HepG2 (cell line): Measurements from ENCODE around the gene TAF11L14. TPM values are rescaled to one million over a fixed set of nuclear protein-coding genes. Genes with fewer than 3 reads are reported as not detected.
"Not testable (repeated sequence)": the region's sequence is repeated elsewhere in the genome, so short reads cannot be mapped to it uniquely, and the experiment has no call there.

Source experiments
- ATAC-seq: fragments of 200-7000 bp; cut with Tn5 transposase; 3 replicates; pipeline ENCODE4 v1.9.1; 2020; ENCODE audit warnings: mild to moderate bottlenecking, moderate library complexity
- BruUV-seq: library from RNA; stranded (reverse); fragments of 400-500 nt; replicated peaks from 2 replicates; lab custom pipeline; 2021; lab: Mats Ljungman, UMichigan
- CTCF ChIA-PET: fragments of 300-600 bp; formaldehyde crosslinking; extraction: SDS; loops from one replicate; lab custom pipeline; 2021; ENCODE audit warnings: low total read pairs, inconsistent platforms, low intra/inter-chr PET ratio; lab: Yijun Ruan, JAX
- POLR2A ChIA-PET: fragments of 350-600 bp; sonication (Branson Sonifier 250); formaldehyde crosslinking; loops from one replicate; lab custom pipeline; 2020; ENCODE audit warnings: antibody characterized with exemption, inconsistent platforms; lab: Yijun Ruan, JAX
- DNase-seq: peaks from one replicate; pipeline ENCODE4 v3.0.0-alpha.2; 2015; ENCODE audit warnings: low spot score
- FAIRE-seq: peaks from 3 replicates; lab custom pipeline; 2011; peaks lifted over from hg19 to GRCh38; lab: Jason Lieb, UNC
- H2AFZ ChIP-seq: one replicate; pipeline ENCODE4 v1.6.1; 2011; ENCODE audit warnings: low read length, inconsistent platforms
- H3K27ac ChIP-seq: fragments of 300-600 bp; 3 replicates; pipeline ENCODE4 v1.8.0; 2011; ENCODE audit warnings: mixed run types, mild to moderate bottlenecking, mixed read lengths, low read length, inconsistent platforms; ENCODE audit not compliant: insufficient read depth; ENCODE audit errors: extremely low read length
- H3K27me3 ChIP-seq, 2 experiments: fragments of 200-600 bp in 1 of 2; 2 replicates in 1 of 2; 3 replicates in 1 of 2; pipeline versions ENCODE4 v1.6.0 to v1.8.0; 2011; ENCODE audit warnings: low read length in 2 of 2, mild to moderate bottlenecking in 2 of 2, moderate library complexity in 2 of 2, inconsistent platforms in 1 of 2; ENCODE audit not compliant: insufficient read depth in 2 of 2, control insufficient read depth in 1 of 2
- H3K36me3 ChIP-seq, 2 experiments: fragments of 200-600 bp in 1 of 2; replicated peaks in 1 of 2; 2 replicates in 1 of 2; 3 replicates in 1 of 2; pipeline versions ENCODE4 v1.5.1 to v1.8.0; 2011; ENCODE audit warnings: low read length in 2 of 2, inconsistent platforms in 1 of 2; ENCODE audit not compliant: insufficient read depth in 2 of 2, control insufficient read depth in 1 of 2
- H3K4me1 ChIP-seq: 2 replicates; pipeline ENCODE4 v1.5.1; 2012; ENCODE audit warnings: low read length, inconsistent platforms; ENCODE audit not compliant: insufficient read depth
- H3K4me2 ChIP-seq: 2 replicates; pipeline ENCODE4 v1.6.0; 2011; ENCODE audit warnings: low read depth, low read length, inconsistent platforms
- H3K4me3 ChIP-seq, 3 experiments: fragments of 200-600 bp in 1 of 3; sonication (generic), shearing (Covaris generic) in 1 of 3; replicated peaks in 1 of 3; 2 replicates each; pipeline ENCODE4 v1.5.1; 2011 to 2016; ENCODE audit warnings: low read length in 3 of 3, inconsistent platforms in 2 of 3, low read depth in 2 of 3, mild to moderate bottlenecking in 2 of 3, control low read depth in 1 of 3, mixed read lengths in 1 of 3; ENCODE audit not compliant: insufficient read depth in 1 of 3
- H3K79me2 ChIP-seq: one replicate; pipeline ENCODE4 v1.6.1; 2011; ENCODE audit warnings: low read length, inconsistent platforms; ENCODE audit not compliant: insufficient read depth
- H3K9ac ChIP-seq: 2 replicates; pipeline ENCODE4 v1.6.0; 2011; ENCODE audit warnings: mild to moderate bottlenecking, low read depth, low read length, inconsistent platforms; ENCODE audit not compliant: insufficient read depth
- H3K9me3 ChIP-seq: 2 replicates; pipeline ENCODE4 v1.5.1; 2012; ENCODE audit warnings: mild to moderate bottlenecking, low read length
- H4K20me1 ChIP-seq: 2 replicates; pipeline ENCODE4 v1.6.0; 2011; ENCODE audit warnings: inconsistent platforms, mild to moderate bottlenecking, low read length, moderate library complexity; ENCODE audit not compliant: insufficient read depth
- CHCHD3 ChIP-seq: sonication (generic); formaldehyde crosslinking; IDR thresholded peaks from 2 replicates; pipeline ENCODE4 v1.8.0; 2022; ENCODE audit warnings: mild to moderate bottlenecking, missing genetic modification reagents, moderate library complexity
- NFATC3 ChIP-seq: sonication (generic); formaldehyde crosslinking; IDR thresholded peaks from 2 replicates; pipeline ENCODE4 v1.5.1; 2020; ENCODE audit warnings: mild to moderate bottlenecking, missing genetic modification reagents
- NFKB2 ChIP-seq: sonication (generic); formaldehyde crosslinking; IDR thresholded peaks from 2 replicates; pipeline ENCODE4 v1.4.0; 2020; ENCODE audit warnings: missing genetic modification reagents, borderline replicate concordance
- PAWR ChIP-seq: sonication (generic); formaldehyde crosslinking; IDR thresholded peaks from 2 replicates; pipeline ENCODE4 v1.4.0; 2020; ENCODE audit warnings: missing genetic modification reagents, mild to moderate bottlenecking, borderline replicate concordance
- WIZ ChIP-seq: sonication (generic); formaldehyde crosslinking; IDR thresholded peaks from 2 replicates; pipeline ENCODE4 v1.5.1; 2020; ENCODE audit warnings: mild to moderate bottlenecking, missing genetic modification reagents
- ZFP62 ChIP-seq: sonication (generic); formaldehyde crosslinking; IDR thresholded peaks from 2 replicates; pipeline ENCODE4 v1.4.0; 2020; ENCODE audit warnings: missing genetic modification reagents
- ZNF20 ChIP-seq: sonication (generic); formaldehyde crosslinking; IDR thresholded peaks from 2 replicates; pipeline ENCODE4 v1.4.0; 2020; ENCODE audit warnings: mild to moderate bottlenecking, moderate library complexity, missing genetic modification reagents
- ZSCAN21 ChIP-seq: sonication (generic); formaldehyde crosslinking; IDR thresholded peaks from 2 replicates; pipeline ENCODE4 v1.8.0; 2022; ENCODE audit warnings: mild to moderate bottlenecking, missing genetic modification reagents, moderate library complexity, borderline replicate concordance
- WGBS: methylation state at CpG from one replicate; pipeline ENCODE4 v1.1.6; 2017; ENCODE audit warnings: low lambda C conversion rate; 5-methylcytosine and 5-hydroxymethylcytosine counted together
- in situ Hi-C: cut with HindIII; loops from 2 replicates; pipeline ENCODE4 v1.10.0; 2017; ENCODE audit warnings: low pct_unique_long_range_greater_than_20kb; ENCODE audit not compliant: extremely low pct_ligation_motif_present
- intact Hi-C: fragments of 100-400 bp; cut with micrococcal nuclease; formaldehyde crosslinking; loops from one replicate; pipeline ENCODE4 v1.10.0; 2022; ENCODE audit not compliant: unreplicated experiment
- polyA plus RNA-seq, 8 experiments: library from polyadenylated mRNA; depleted of rRNA in 3 of 8; stranded (reverse) in 7 of 8; unstranded in 1 of 8; fragments of >200 nt; fragmentation: Illumina TruSeq in 4 of 8; extraction: Trizol in 4 of 8; gene quantifications; 2 replicates each; pipeline versions ENCODE4 v1.2.1 to v1.2.3, GENCODE V29; 2011 to 2016; ENCODE audit warnings: low read depth in 4 of 8, missing spikeins in 1 of 8, mixed read lengths in 1 of 8; ENCODE audit not compliant: insufficient read depth in 1 of 8
- total RNA-seq, 5 experiments: library from RNA; depleted of rRNA; stranded (reverse); fragments of >200 nt; fragmentation: Illumina TruSeq; extraction: Trizol; gene quantifications; 2 replicates each; pipeline ENCODE4 v1.2.3, GENCODE V29; 2016; ENCODE audit warnings: low read depth in 1 of 5
- TF ChIP-seq, protein P1 (sequence below): sonication (generic); formaldehyde crosslinking; IDR thresholded peaks from 2 replicates; pipeline ENCODE4 v1.5.1; 2020; ENCODE audit warnings: missing genetic modification reagents, mild to moderate bottlenecking, borderline replicate concordance

Gene TAF11L14
- total and polyA plus RNA-seq, 2 of the 13 experiments (the other 11 are each of a cell fraction or from before 2014, with no cell fraction given) = not detected

- FAIRE-seq, H3K4me2 ChIP-seq, POLR2A ChIA-PET, H3K4me1 ChIP-seq, CTCF ChIA-PET, H3K27ac ChIP-seq, H4K20me1 ChIP-seq, H3K9ac ChIP-seq, H3K36me3 ChIP-seq, ATAC-seq, H3K79me2 ChIP-seq, H3K4me3 ChIP-seq, DNase-seq, in situ Hi-C loops, H2AFZ ChIP-seq, intact Hi-C loops, H3K27me3 ChIP-seq, BruUV-seq: not testable (repeated sequence)
- peaks cover 10% of the 10 kb centered on the region; the same call in 1 of the 2 replicates for H3K9me3 ChIP-seq
- 0% methylated on average over 2 of the region's 10 CpGs for WGBS
These were observed 15.0 kb downstream of the TAF11L14 start for GRCh38 chr5:17649232-17649631.

GRCh38 chr5:17655201-17655759 lies 21.0 kb downstream of the TAF11L14 start:
- WGBS = 75% methylated on average over 13 of the region's 32 CpGs
- in situ Hi-C loops, H3K4me1 ChIP-seq, H3K36me3 ChIP-seq, H4K20me1 ChIP-seq, H3K4me2 ChIP-seq, intact Hi-C loops, H2AFZ ChIP-seq, CTCF ChIA-PET, POLR2A ChIA-PET, H3K4me3 ChIP-seq, H3K27ac ChIP-seq, BruUV-seq, ATAC-seq, H3K79me2 ChIP-seq, FAIRE-seq, H3K27me3 ChIP-seq, H3K9ac ChIP-seq, DNase-seq: not testable (repeated sequence)
- peaks cover 11% of the 10 kb centered on the region; the same call in 1 of the 2 replicates for H3K9me3 ChIP-seq

DNA sequence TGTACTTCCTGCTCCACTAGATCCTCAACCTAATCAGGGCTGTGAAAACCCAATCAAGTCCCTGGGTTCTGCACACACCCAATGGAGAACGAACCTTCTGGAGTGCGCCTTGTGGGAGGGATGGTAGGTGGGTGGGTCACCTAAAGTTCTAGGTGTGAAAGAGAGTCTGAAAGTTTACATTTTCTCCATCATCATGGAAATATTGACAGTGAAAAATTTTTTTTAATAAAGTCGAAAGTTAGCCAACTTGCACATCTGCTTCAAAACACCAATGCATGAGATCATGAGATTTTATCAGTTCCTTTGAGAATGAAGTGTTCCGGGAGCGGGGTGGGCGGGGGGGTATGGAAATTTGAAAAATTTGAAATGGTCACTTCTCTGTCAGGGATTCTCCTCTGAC lies 21.7 kb downstream of the TAF11L14 start:
- in situ Hi-C loops = no loop called here
- CTCF ChIA-PET = no interaction called here
- intact Hi-C loops = no loop called here
- Histone ChIP-seq H3K27ac (no peak overlapping the region), H3K4me2 (no peak overlapping the region), H3K4me1 (no peaks in the 10 kb centered on the region), H2AFZ (no peak overlapping the region), H3K4me3 (no peak overlapping the region), H3K9me3 (peaks cover 11% of the 10 kb centered on the region; the same call in 1 of the 2 replicates), H4K20me1 (no peaks in the 10 kb centered on the region), H3K9ac (no peak overlapping the region), H3K36me3 (no peaks in the 10 kb centered on the region), H3K79me2 (no peaks in the 10 kb centered on the region), H3K27me3 (no peaks in the 10 kb centered on the region)
- FAIRE-seq = no peak
- WGBS = 11% methylated on average over 6 of the region's 6 CpGs
- no peak for ATAC-seq
- BruUV-seq = no TSS peak
- POLR2A ChIA-PET = no interaction called here
- no peak for DNase-seq
- TF ChIP-seq ZNF20 (CRISPR knock-in tag) = no peak
- no peak for TF ChIP-seq CHCHD3 (CRISPR knock-in tag)
- no peak for TF ChIP-seq ZSCAN21 (CRISPR knock-in tag)
- no peak for TF ChIP-seq NFKB2 (CRISPR knock-in tag)
- TF ChIP-seq, protein P1, sequence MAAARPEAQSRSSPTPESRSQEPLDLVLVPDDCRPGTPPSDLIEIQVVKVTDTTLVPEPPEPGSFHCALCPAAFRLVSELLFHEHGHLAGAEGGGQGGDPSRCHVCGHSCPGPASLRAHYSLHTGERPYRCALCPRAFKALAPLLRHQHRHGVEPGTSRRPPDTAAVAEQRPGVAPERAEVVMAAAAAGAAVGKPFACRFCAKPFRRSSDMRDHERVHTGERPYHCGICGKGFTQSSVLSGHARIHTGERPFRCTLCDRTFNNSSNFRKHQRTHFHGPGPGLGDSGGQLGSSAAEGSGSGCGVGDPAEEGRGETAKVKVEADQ (CRISPR knock-in tag) = no peak
- no peak for TF ChIP-seq ZFP62 (CRISPR knock-in tag)
- TF ChIP-seq WIZ (CRISPR knock-in tag) = no peak
- no peak for TF ChIP-seq PAWR (CRISPR knock-in tag)
- TF ChIP-seq NFATC3 (CRISPR knock-in tag) = no peak
